Measurements from ENCODE around the gene OARD1.

OARD1 gene

GRCh38 chr6:41074692-41075436, 2.7 kb upstream of the OARD1 start:
- DNase-seq, result no peak

- peak; percentile 67 for DNase-seq
These were observed 2.0 kb upstream of the OARD1 start for GRCh38 chr6:41073968-41074691.

- DNase-seq, result peak; percentile 81
These were observed 1.2 kb upstream of the OARD1 start for GRCh38 chr6:41073203-41073967.

- DNase-seq, result peak; percentile 100
These were observed 663 bp upstream of the OARD1 start, which contains the start of gene NFYA for GRCh38 chr6:41072836-41073202. NFYA (plus strand) TSS chr6:41072974; CDS start chr6:41079090, 6,116 bp downstream.

GRCh38 chr6:41071501-41071922, 644 bp downstream of the OARD1 start:
- DNase-seq, result no peak

- peak; percentile 73 for DNase-seq
These were observed 5.3 kb downstream of the OARD1 start for GRCh38 chr6:41066867-41067304.

GRCh38 chr6:41065550-41066026, 6.6 kb downstream of the OARD1 start:
- no peak for DNase-seq

- DNase-seq, result no peak
These were observed 7.3 kb downstream of the OARD1 start for GRCh38 chr6:41064841-41065240.

GRCh38 chr6:41063884-41064285, 8.3 kb downstream of the OARD1 start:
- DNase-seq, result no peak

GRCh38 chr6:41062056-41062455, 10.1 kb downstream of the OARD1 start:
- no peak for DNase-seq

- DNase-seq, result no peak
These were observed 10.9 kb downstream of the OARD1 start for GRCh38 chr6:41061196-41061726.

- DNase-seq, result no peak
These were observed 12.6 kb downstream of the OARD1 start for GRCh38 chr6:41059556-41059955.

- no peak for DNase-seq
These were observed 13.4 kb downstream of the OARD1 start for GRCh38 chr6:41058783-41059181.

- no peak for DNase-seq
These were observed 15.2 kb downstream of the OARD1 start for GRCh38 chr6:41056768-41057490.

- no peak for DNase-seq
These were observed 17.0 kb downstream of the OARD1 start for GRCh38 chr6:41055149-41055548.

- DNase-seq, result no peak
These were observed 17.6 kb downstream of the OARD1 start for GRCh38 chr6:41054511-41054910.

GRCh38 chr6:41053041-41053440, 19.1 kb downstream of the OARD1 start, which contains the start of gene APOBEC2:
APOBEC2 (plus strand) TSS chr6:41053202; CDS start chr6:41053348, 146 bp downstream.
- DNase-seq, result no peak

- no peak for DNase-seq
These were observed 20.3 kb downstream of the OARD1 start for GRCh38 chr6:41051873-41052272.

- no peak for DNase-seq
These were observed 21.6 kb downstream of the OARD1 start for GRCh38 chr6:41050536-41050935.

GRCh38 chr6:41049955-41050354, 22.2 kb downstream of the OARD1 start:
- no peak for DNase-seq

GRCh38 chr6:41049521-41049920, 22.6 kb downstream of the OARD1 start:
- DNase-seq, result no peak
